H1 (cell line): ENCODE measurements around the gene MICA.

ENCODE experiments used
- CTCF ChIP-seq, 3 experiments: IDR thresholded peaks; 1 replicate in 2 of 3; 2 replicates in 1 of 3; pipeline versions ENCODE4 v1.5.1 to v1.6.1; 2011; ENCODE audit warnings: low read length in 3 of 3, mild to moderate bottlenecking in 3 of 3, inconsistent platforms in 2 of 3, low read depth in 1 of 3, moderate library complexity in 1 of 3; ENCODE audit not compliant: insufficient read depth in 1 of 3; ENCODE audit errors: control extremely low read depth in 1 of 3
- EZH2 ChIP-seq: fragments of 200-600 bp; sonication (generic); IDR thresholded peaks from 2 replicates; pipeline ENCODE4 v1.7.1; 2012; ENCODE audit warnings: low read depth, mild to moderate bottlenecking, moderate library complexity, low read length, inconsistent platforms; ENCODE audit not compliant: severe bottlenecking
- POLR2A ChIP-seq, 2 experiments: IDR thresholded peaks; 1 replicate in 1 of 2; 2 replicates in 1 of 2; pipeline ENCODE4 v1.6.1; 2011; ENCODE audit warnings: low read depth in 2 of 2, low read length in 2 of 2, mild to moderate bottlenecking in 2 of 2; ENCODE audit errors: control extremely low read depth in 1 of 2
- POLR2AphosphoS5 ChIP-seq: IDR thresholded peaks from 2 replicates; pipeline ENCODE4 v1.6.1; 2011; ENCODE audit warnings: low read depth, low read length
- TAF1 ChIP-seq: IDR thresholded peaks from 2 replicates; pipeline ENCODE4 v1.6.1; 2011; ENCODE audit warnings: mild to moderate bottlenecking, low read depth, low read length
- TAF7 ChIP-seq: optimal IDR thresholded peaks from 2 replicates; pipeline ENCODE3; 2011; ENCODE audit warnings: low read depth, mild to moderate bottlenecking, inconsistent platforms, low read length, moderate library complexity, borderline replicate concordance
- YY1 ChIP-seq: IDR thresholded peaks from 2 replicates; pipeline ENCODE4 v1.6.1; 2011; ENCODE audit warnings: low read depth, mild to moderate bottlenecking, low read length

- TF ChIP-seq TAF7 (no peak), POLR2A (IDR thresholded peaks at IDR 0.05; ENCODE audit: control extremely low read depth in 1 of 2, low read depth in 2 of 2, low read length in 2 of 2) (0 out of 3 replicates have a peak, but pooled peaks of 1 of the 2 experiments have one; percentile 49), CTCF (IDR thresholded peaks at IDR 0.05; ENCODE audit: control extremely low read depth in 1 of 3, insufficient read depth in 1 of 3, low read depth in 1 of 3, low read length in 3 of 3) (no peak), POLR2AphosphoS5 (no peak; the same call in 1 of the 2 replicates), TAF1 (peak; percentile 40; the same call in 1 of the 2 replicates), EZH2 (no peak), YY1 (no peak)
Measured at GRCh38 chr6:31400467-31401289, 2.7 kb upstream of the MICA start.
